H1 (cell line): ENCODE results near the gene CHD6. TPM values are rescaled to one million over a fixed set of nuclear protein-coding genes. Genes with fewer than 3 reads are reported as not detected.

Experiments
- CTCF ChIA-PET: fragments of 300-600 bp; sonication (Branson Sonifier 250); formaldehyde crosslinking; loops from one replicate; lab custom pipeline; 2021; ENCODE audit not compliant: partially characterized antibody; lab: Charles Lee
- POLR2A ChIA-PET: fragments of 300-600 bp; sonication (Branson Sonifier 250); formaldehyde crosslinking; loops from one replicate; lab custom pipeline; 2021; ENCODE audit warnings: inconsistent platforms; ENCODE audit not compliant: partially characterized antibody; lab: Charles Lee
- DNase-seq, 2 experiments: peaks; one replicate each; pipeline versions ENCODE4 v3.0.0 to v3.0.0-alpha.2; 2010 to 2022; ENCODE audit warnings: low spot score in 2 of 2, low read depth in 1 of 2, mixed read lengths in 1 of 2
- FAIRE-seq: peaks from 2 replicates; lab custom pipeline; 2011; peaks lifted over from hg19 to GRCh38; lab: Jason Lieb, UNC
- H2AFZ ChIP-seq: 2 replicates; pipeline ENCODE4 v1.8.1; 2012; ENCODE audit warnings: low read length, inconsistent platforms
- H2AK5ac ChIP-seq: 2 replicates; pipeline ENCODE4 v1.6.1; 2013; ENCODE audit warnings: low read depth, low read length
- H2BK120ac ChIP-seq: replicated peaks from 2 replicates; pipeline ENCODE3; 2013; ENCODE audit warnings: low read depth, low read length, inconsistent platforms
- H2BK12ac ChIP-seq: 2 replicates; pipeline ENCODE4 v1.6.1; 2013; ENCODE audit warnings: low read depth, low read length
- H2BK15ac ChIP-seq: 2 replicates; pipeline ENCODE4 v1.6.1; 2013; ENCODE audit warnings: low read length
- H2BK20ac ChIP-seq: 2 replicates; pipeline ENCODE4 v1.6.1; 2013; ENCODE audit warnings: low read length
- H2BK5ac ChIP-seq: 2 replicates; pipeline ENCODE4 v1.6.1; 2013; ENCODE audit warnings: low read depth, low read length
- H3K14ac ChIP-seq: 2 replicates; pipeline ENCODE4 v1.6.1; 2013; ENCODE audit warnings: inconsistent platforms; ENCODE audit not compliant: insufficient read length
- H3K18ac ChIP-seq: 2 replicates; pipeline ENCODE4 v1.6.1; 2013; ENCODE audit warnings: low read length; ENCODE audit errors: extremely low read depth
- H3K23ac ChIP-seq: 2 replicates; pipeline ENCODE4 v1.6.1; 2013; ENCODE audit warnings: inconsistent platforms; ENCODE audit not compliant: insufficient read length
- H3K23me2 ChIP-seq: 2 replicates; pipeline ENCODE4 v1.6.1; 2013; ENCODE audit warnings: low read depth, low read length
- H3K27ac ChIP-seq: 2 replicates; pipeline ENCODE4 v1.6.1; 2011; ENCODE audit warnings: low read depth, low read length, inconsistent platforms
- H3K27me3 ChIP-seq, 4 experiments: replicated peaks in 1 of 4; 1 replicate in 1 of 4; 2 replicates in 3 of 4; pipeline versions ENCODE4 v1.6.1 to v1.8.1; 2011 to 2013; ENCODE audit warnings: low read length in 3 of 4, mild to moderate bottlenecking in 3 of 4, inconsistent platforms in 2 of 4, mixed read lengths in 2 of 4, moderate library complexity in 1 of 4; ENCODE audit not compliant: control insufficient read depth in 3 of 4, insufficient read depth in 3 of 4; ENCODE audit errors: extremely low read depth in 1 of 4
- H3K36me3 ChIP-seq, 4 experiments: 2 replicates each; pipeline versions ENCODE4 v1.6.1 to v1.8.1; 2011 to 2013; ENCODE audit warnings: mild to moderate bottlenecking in 4 of 4, low read length in 3 of 4, moderate library complexity in 2 of 4, control low read depth in 1 of 4, inconsistent platforms in 1 of 4; ENCODE audit not compliant: insufficient read depth in 4 of 4, control insufficient read depth in 2 of 4
- H3K4ac ChIP-seq: replicated peaks from 2 replicates; pipeline ENCODE3; 2013; ENCODE audit warnings: low read length, low read depth, mixed read lengths, inconsistent platforms; ENCODE audit not compliant: insufficient read length
- H3K4me1 ChIP-seq, 4 experiments: replicated peaks in 1 of 4; 1 replicate in 1 of 4; 2 replicates in 3 of 4; pipeline versions ENCODE4 v1.6.1 to v1.8.1; 2011 to 2013; ENCODE audit warnings: low read length in 3 of 4, inconsistent platforms in 2 of 4, mixed read lengths in 1 of 4; ENCODE audit not compliant: insufficient read depth in 4 of 4, control insufficient read depth in 3 of 4
- H3K4me2 ChIP-seq, 2 experiments: 2 replicates each; pipeline versions ENCODE4 v1.6.1 to v1.8.1; 2011 to 2013; ENCODE audit warnings: low read depth in 2 of 2, low read length in 2 of 2, control low read depth in 1 of 2, inconsistent platforms in 1 of 2, mild to moderate bottlenecking in 1 of 2; ENCODE audit not compliant: insufficient read depth in 1 of 2
- H3K4me3 ChIP-seq, 4 experiments: fragments of 200-600, 300-600 bp in 1 of 4; sonication (generic), shearing (Covaris generic), sonication (Bioruptor Twin) in 1 of 4; 2 replicates each; pipeline versions ENCODE4 v1.5.1 to v1.8.1; 2011 to 2016; ENCODE audit warnings: low read length in 4 of 4, low read depth in 3 of 4, control low read depth in 2 of 4, inconsistent platforms in 2 of 4, mild to moderate bottlenecking in 2 of 4, mixed read lengths in 1 of 4, moderate library complexity in 1 of 4; ENCODE audit not compliant: insufficient read depth in 2 of 4; ENCODE audit errors: extremely low read depth in 1 of 4
- H3K56ac ChIP-seq: replicated peaks from 2 replicates; pipeline ENCODE3; 2013; ENCODE audit warnings: low read depth, mild to moderate bottlenecking, mixed read lengths, low read length, inconsistent platforms; ENCODE audit not compliant: insufficient read length
- H3K79me1 ChIP-seq: 2 replicates; pipeline ENCODE4 v1.6.1; 2013; ENCODE audit warnings: low read depth, low read length, control low read depth
- H3K79me2 ChIP-seq, 2 experiments: 2 replicates each; pipeline versions ENCODE4 v1.6.1 to v1.8.1; 2012 to 2013; ENCODE audit warnings: low read length in 2 of 2, mild to moderate bottlenecking in 2 of 2, inconsistent platforms in 1 of 2; ENCODE audit not compliant: insufficient read depth in 2 of 2, control insufficient read depth in 1 of 2
- H3K9ac ChIP-seq, 4 experiments: replicated peaks in 1 of 4; 1 replicate in 1 of 4; 2 replicates in 3 of 4; pipeline versions ENCODE4 v1.6.1 to v1.8.1; 2011 to 2013; ENCODE audit warnings: low read depth in 3 of 4, low read length in 3 of 4, control low read depth in 2 of 4, mild to moderate bottlenecking in 2 of 4, moderate library complexity in 2 of 4, inconsistent platforms in 1 of 4; ENCODE audit errors: extremely low read depth in 1 of 4
- H3K9me3 ChIP-seq, 2 experiments: 2 replicates each; pipeline versions ENCODE4 v1.6.1 to v1.8.1; 2012 to 2013; ENCODE audit warnings: mild to moderate bottlenecking in 2 of 2, moderate library complexity in 2 of 2, control low read depth in 1 of 2, inconsistent platforms in 1 of 2, low read depth in 1 of 2, low read length in 1 of 2, mixed read lengths in 1 of 2; ENCODE audit not compliant: insufficient read depth in 2 of 2
- H4K20me1 ChIP-seq, 2 experiments: replicated peaks in 1 of 2; 2 replicates each; pipeline versions ENCODE3 to v1.8.1; 2011 to 2013; ENCODE audit warnings: inconsistent platforms in 2 of 2, low read length in 2 of 2, mild to moderate bottlenecking in 1 of 2; ENCODE audit not compliant: insufficient read depth in 2 of 2, control insufficient read depth in 1 of 2
- H4K5ac ChIP-seq: 2 replicates; pipeline ENCODE4 v1.6.1; 2013; ENCODE audit warnings: low read length, low read depth, mixed read lengths, inconsistent platforms; ENCODE audit not compliant: insufficient read length
- H4K8ac ChIP-seq: 2 replicates; pipeline ENCODE4 v1.8.0; 2013; ENCODE audit warnings: mild to moderate bottlenecking, moderate library complexity, low read length, inconsistent platforms; ENCODE audit not compliant: insufficient read depth; ENCODE audit errors: extremely low read depth
- H4K91ac ChIP-seq: replicated peaks from 2 replicates; pipeline ENCODE3; 2013; ENCODE audit warnings: low read length, mixed read lengths, inconsistent platforms; ENCODE audit not compliant: insufficient read length
- CHD2 ChIP-seq: IDR thresholded peaks from 2 replicates; pipeline ENCODE4 v1.6.1; 2012; ENCODE audit warnings: low read length, improper control_type of control experiment
- KDM1A ChIP-seq: fragments of 200-600, 300-600 bp; sonication (generic); IDR thresholded peaks from 2 replicates; pipeline ENCODE4 v1.7.1; 2016; ENCODE audit warnings: mild to moderate bottlenecking, low read length, borderline replicate concordance
- MAX ChIP-seq: IDR thresholded peaks from 2 replicates; pipeline ENCODE4 v1.6.1; 2012; ENCODE audit warnings: inconsistent platforms
- RAD21 ChIP-seq, 2 experiments: IDR thresholded peaks in 1 of 2; conservative IDR thresholded peaks in 1 of 2; 2 replicates each; pipeline ENCODE4 v1.6.1; 2011; ENCODE audit warnings: low read depth in 2 of 2, low read length in 2 of 2, improper control_type of control experiment in 1 of 2, inconsistent platforms in 1 of 2, mild to moderate bottlenecking in 1 of 2, moderate library complexity in 1 of 2
- SIN3A ChIP-seq, 2 experiments: IDR thresholded peaks in 1 of 2; conservative IDR thresholded peaks in 1 of 2; 2 replicates each; pipeline ENCODE4 v1.6.1; 2011 to 2012; ENCODE audit warnings: low read length in 2 of 2, improper control_type of control experiment in 1 of 2, low read depth in 1 of 2, mild to moderate bottlenecking in 1 of 2
- SIRT6 ChIP-seq: IDR thresholded peaks from one replicate; pipeline ENCODE4 v1.7.1; 2012; ENCODE audit warnings: low read length, inconsistent platforms
- WGBS, 2 experiments: shearing (Covaris generic) in 1 of 2; methylation state at CpG; one replicate each; pipeline versions ENCODE4 v1.1.6 to v1.1.7; 2013 to 2015; ENCODE audit warnings: low lambda C conversion rate in 2 of 2, mixed read lengths in 2 of 2, inconsistent platforms in 1 of 2, low coverage in 1 of 2, missing lambda C conversion rate in 1 of 2; ENCODE audit not compliant: insufficient replicate concordance in 2 of 2, insufficient coverage in 1 of 2, insufficient read length in 1 of 2; ENCODE audit errors: extremely low coverage in 1 of 2, missing lambda C conversion rate in 1 of 2; 5-methylcytosine and 5-hydroxymethylcytosine counted together
- polyA plus RNA-seq, 7 experiments: library from polyadenylated mRNA; depleted of rRNA in 3 of 7; stranded (reverse) in 5 of 7; unstranded in 2 of 7; fragments of >200 nt in 5 of 7; fragments of 200-250 nt in 2 of 7; gene quantifications; 1 replicate in 5 of 7; 2 replicates in 1 of 7; 4 replicates in 1 of 7; pipeline versions ENCODE4 v1.2.1 to v1.2.3, GENCODE V29; 2011 to 2013; ENCODE audit warnings: missing spikeins in 2 of 7, mixed read lengths in 2 of 7
- total RNA-seq: library from RNA; stranded (reverse); fragmentation: NEBNext Ultra II Directional; extraction: Animal tissue kit (Norgen Biotek cat#: 25700); gene quantifications from 2 replicates; pipeline ENCODE4 v1.2.1, GENCODE V29; 2021
- TF ChIP-seq, protein P1 (sequence below), 3 experiments: IDR thresholded peaks; 1 replicate in 2 of 3; 2 replicates in 1 of 3; pipeline versions ENCODE4 v1.5.1 to v1.6.1; 2011; ENCODE audit warnings: low read length in 3 of 3, mild to moderate bottlenecking in 3 of 3, inconsistent platforms in 2 of 3, low read depth in 1 of 3, moderate library complexity in 1 of 3; ENCODE audit not compliant: insufficient read depth in 1 of 3; ENCODE audit errors: control extremely low read depth in 1 of 3

The CHD6 gene
- total and polyA plus RNA-seq, 2 of the 8 experiments (the other 6 are each of a cell fraction or from before 2014, with no cell fraction given): 11.1 to 62.9 TPM

DNA sequence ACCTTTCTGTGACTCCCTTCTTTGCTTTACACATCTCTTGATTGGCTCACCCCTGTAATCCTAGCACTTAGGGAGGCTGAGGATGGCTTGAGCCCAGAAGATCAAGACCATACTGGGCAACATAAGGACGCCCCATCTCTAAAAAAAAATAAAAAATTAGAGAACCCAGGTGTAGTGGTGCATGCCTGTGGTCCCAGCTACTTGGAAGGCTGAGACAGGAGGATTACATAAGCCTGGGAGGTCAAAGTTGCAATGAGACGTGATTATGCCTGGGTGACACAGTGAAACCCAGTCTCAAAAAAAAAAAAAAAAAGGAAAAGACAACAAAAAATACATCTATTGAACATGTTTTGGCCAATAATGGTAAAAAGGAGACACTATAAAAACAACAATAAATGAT is 37.8 kb downstream of the CHD6 start:
- H2BK20ac ChIP-seq: no peak overlapping the region
- no peak overlapping the region for H2AK5ac ChIP-seq
- H3K27ac ChIP-seq: no peak overlapping the region
- no peak overlapping the region for H2BK120ac ChIP-seq
- H2BK12ac ChIP-seq: no peak overlapping the region
- H3K36me3 ChIP-seq: no peaks in the 10 kb centered on the region
- no peak overlapping the region for H3K18ac ChIP-seq
- H3K9me3 ChIP-seq: no peaks in the 10 kb centered on the region
- H3K79me2 ChIP-seq: peaks cover 9 to 98% of the 10 kb centered on the region in 2 experiments; a peak in 3 of 4 replicates
- peaks cover 0 to 1% (median 0%) of the 10 kb centered on the region in 4 experiments; a peak in 1 of 7 replicates for H3K27me3 ChIP-seq
- no peak overlapping the region for H3K9ac ChIP-seq
- H2BK15ac ChIP-seq: no peak overlapping the region
- peaks cover 0 to 2% (median under 1%) of the 10 kb centered on the region in 4 experiments; a peak in 1 of 7 replicates for H3K4me1 ChIP-seq
- no peaks in the 10 kb centered on the region for H3K23me2 ChIP-seq
- no peak overlapping the region for H4K91ac ChIP-seq
- FAIRE-seq (no peak), DNase-seq (no peak)
- H3K4ac ChIP-seq: no peak overlapping the region
- H4K20me1 ChIP-seq: peaks cover 0 to 4% of the 10 kb centered on the region in 2 experiments
- H2AFZ ChIP-seq: no peak overlapping the region
- WGBS, 2 experiments: 81% methylated on average over 2 of the region's 2 CpGs; no CpG with 5 or more reads in 1 of the 2 experiments
- H3K4me2 ChIP-seq: no peak overlapping the region
- H4K5ac ChIP-seq: no peak overlapping the region
- TF ChIP-seq CHD2: no peak
- TF ChIP-seq SIRT6: no peak
- TF ChIP-seq RAD21 (IDR thresholded peaks at IDR 0.05 in 1 of 2, conservative IDR thresholded peaks at IDR 0.05 in 1 of 2; ENCODE audit: low read depth in 2 of 2, low read length in 2 of 2): no peak
- TF ChIP-seq SIN3A (conservative IDR thresholded peaks at IDR 0.05 in 1 of 2, IDR thresholded peaks at IDR 0.05 in 1 of 2; ENCODE audit: low read depth in 1 of 2, low read length in 2 of 2): no peak
- no peak for TF ChIP-seq KDM1A
- TF ChIP-seq, protein P1, sequence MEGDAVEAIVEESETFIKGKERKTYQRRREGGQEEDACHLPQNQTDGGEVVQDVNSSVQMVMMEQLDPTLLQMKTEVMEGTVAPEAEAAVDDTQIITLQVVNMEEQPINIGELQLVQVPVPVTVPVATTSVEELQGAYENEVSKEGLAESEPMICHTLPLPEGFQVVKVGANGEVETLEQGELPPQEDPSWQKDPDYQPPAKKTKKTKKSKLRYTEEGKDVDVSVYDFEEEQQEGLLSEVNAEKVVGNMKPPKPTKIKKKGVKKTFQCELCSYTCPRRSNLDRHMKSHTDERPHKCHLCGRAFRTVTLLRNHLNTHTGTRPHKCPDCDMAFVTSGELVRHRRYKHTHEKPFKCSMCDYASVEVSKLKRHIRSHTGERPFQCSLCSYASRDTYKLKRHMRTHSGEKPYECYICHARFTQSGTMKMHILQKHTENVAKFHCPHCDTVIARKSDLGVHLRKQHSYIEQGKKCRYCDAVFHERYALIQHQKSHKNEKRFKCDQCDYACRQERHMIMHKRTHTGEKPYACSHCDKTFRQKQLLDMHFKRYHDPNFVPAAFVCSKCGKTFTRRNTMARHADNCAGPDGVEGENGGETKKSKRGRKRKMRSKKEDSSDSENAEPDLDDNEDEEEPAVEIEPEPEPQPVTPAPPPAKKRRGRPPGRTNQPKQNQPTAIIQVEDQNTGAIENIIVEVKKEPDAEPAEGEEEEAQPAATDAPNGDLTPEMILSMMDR (IDR thresholded peaks at IDR 0.05; ENCODE audit: control extremely low read depth in 1 of 3, insufficient read depth in 1 of 3, low read depth in 1 of 3, low read length in 3 of 3): no peak
- TF ChIP-seq MAX: no peak
- H3K56ac ChIP-seq: no peak overlapping the region
- no peak overlapping the region for H4K8ac ChIP-seq
- H3K79me1 ChIP-seq: peaks cover 6% of the 10 kb centered on the region; the same call in 1 of the 2 replicates
- no peak overlapping the region for H3K14ac ChIP-seq
- no peak overlapping the region for H3K23ac ChIP-seq
- H3K4me3 ChIP-seq: no peak overlapping the region
- no peak overlapping the region for H2BK5ac ChIP-seq
- POLR2A ChIA-PET: no interaction called here
- CTCF ChIA-PET: interaction anchor here (0.6 kb wide), 1 partner anchor 219 kb away, joined by 3 read pairs; no protein-coding TSS in a partner anchor
